ENCODE results near the gene ADAMTS4.

ADAMTS4 gene

GRCh38 chr1:161182214-161182613 lies 16.6 kb downstream of the ADAMTS4 start:
- no peak for TF ChIP-seq CTCF (IDR thresholded peaks at IDR 0.05; ENCODE audit: extremely low read depth, missing control alignments)
- DNase-seq (ENCODE audit: low spot score) = peak; percentile 52

DNA sequence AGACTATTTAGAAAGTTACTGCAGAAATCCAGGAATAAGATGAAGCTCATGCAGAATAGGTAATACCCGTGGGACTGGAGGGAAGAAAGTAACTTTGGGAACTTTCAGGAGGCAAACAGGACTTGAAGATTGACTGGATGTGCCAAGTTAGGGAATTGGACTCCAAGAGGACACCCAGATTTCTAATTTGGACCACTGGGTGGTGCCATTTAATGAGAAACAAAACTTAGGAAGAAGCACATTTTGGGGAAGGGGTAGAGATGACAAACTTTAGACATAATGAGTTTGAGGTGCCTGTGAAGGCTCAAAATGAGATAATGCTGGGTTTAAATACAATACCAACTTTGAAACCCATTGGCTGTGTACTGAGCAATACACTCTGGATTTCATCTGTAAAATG lies 18.2 kb downstream of the ADAMTS4 start:
- no peak for TF ChIP-seq CTCF (IDR thresholded peaks at IDR 0.05; ENCODE audit: extremely low read depth, missing control alignments)
- no peak for DNase-seq (ENCODE audit: low spot score)

DNA sequence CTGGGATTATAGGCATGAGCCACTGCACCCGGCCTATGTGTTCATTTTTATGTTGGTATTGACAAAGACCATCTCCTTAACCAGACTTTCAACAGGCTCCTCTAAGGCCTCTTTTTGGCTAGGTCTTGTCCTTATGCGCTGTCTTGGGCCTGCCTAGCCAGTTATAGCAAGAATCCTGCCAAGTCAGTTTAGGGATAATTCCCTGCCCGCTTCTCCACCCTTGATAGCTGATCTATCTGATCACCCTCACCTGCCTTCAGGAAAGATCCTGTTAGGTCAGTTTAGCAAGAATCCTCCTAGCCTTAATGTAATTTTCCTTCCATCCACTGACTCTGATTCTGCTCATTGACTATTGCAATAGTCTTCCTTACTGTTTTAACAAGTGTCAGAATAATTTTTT lies 19.2 kb downstream of the ADAMTS4 start:
- DNase-seq (ENCODE audit: low spot score) = no peak
- no peak for TF ChIP-seq CTCF (IDR thresholded peaks at IDR 0.05; ENCODE audit: extremely low read depth, missing control alignments)

- TF ChIP-seq CTCF (IDR thresholded peaks at IDR 0.05; ENCODE audit: extremely low read depth, missing control alignments) = no peak
- DNase-seq (ENCODE audit: low spot score) = no peak
These were observed 21.0 kb downstream of the ADAMTS4 start for GRCh38 chr1:161177936-161178244.

GRCh38 chr1:161177112-161177935 lies 21.5 kb downstream of the ADAMTS4 start, which contains the start of gene B4GALT3:
B4GALT3 (minus strand) TSS chr1:161177507; CDS start chr1:161176060, 1,447 bp downstream.
- DNase-seq (ENCODE audit: low spot score) = peak; percentile 94
- TF ChIP-seq CTCF (IDR thresholded peaks at IDR 0.05; ENCODE audit: extremely low read depth, missing control alignments) = no peak

GRCh38 chr1:161176468-161177111 lies 22.3 kb downstream of the ADAMTS4 start:
- no peak for DNase-seq (ENCODE audit: low spot score)
- TF ChIP-seq CTCF (IDR thresholded peaks at IDR 0.05; ENCODE audit: extremely low read depth, missing control alignments) = no peak

- no peak for TF ChIP-seq CTCF (IDR thresholded peaks at IDR 0.05; ENCODE audit: extremely low read depth, missing control alignments)
- no peak for DNase-seq (ENCODE audit: low spot score)
These were observed 22.9 kb downstream of the ADAMTS4 start for GRCh38 chr1:161175771-161176453.

Data from GM20000 (cell line).